ENCODE measurements around the gene GPC3. TPM values are rescaled to one million over a fixed set of nuclear protein-coding genes. Genes with fewer than 3 reads are reported as not detected.

The GPC3 gene
- total RNA-seq, 1 donor from 2014 or later = 628 TPM

DNA sequence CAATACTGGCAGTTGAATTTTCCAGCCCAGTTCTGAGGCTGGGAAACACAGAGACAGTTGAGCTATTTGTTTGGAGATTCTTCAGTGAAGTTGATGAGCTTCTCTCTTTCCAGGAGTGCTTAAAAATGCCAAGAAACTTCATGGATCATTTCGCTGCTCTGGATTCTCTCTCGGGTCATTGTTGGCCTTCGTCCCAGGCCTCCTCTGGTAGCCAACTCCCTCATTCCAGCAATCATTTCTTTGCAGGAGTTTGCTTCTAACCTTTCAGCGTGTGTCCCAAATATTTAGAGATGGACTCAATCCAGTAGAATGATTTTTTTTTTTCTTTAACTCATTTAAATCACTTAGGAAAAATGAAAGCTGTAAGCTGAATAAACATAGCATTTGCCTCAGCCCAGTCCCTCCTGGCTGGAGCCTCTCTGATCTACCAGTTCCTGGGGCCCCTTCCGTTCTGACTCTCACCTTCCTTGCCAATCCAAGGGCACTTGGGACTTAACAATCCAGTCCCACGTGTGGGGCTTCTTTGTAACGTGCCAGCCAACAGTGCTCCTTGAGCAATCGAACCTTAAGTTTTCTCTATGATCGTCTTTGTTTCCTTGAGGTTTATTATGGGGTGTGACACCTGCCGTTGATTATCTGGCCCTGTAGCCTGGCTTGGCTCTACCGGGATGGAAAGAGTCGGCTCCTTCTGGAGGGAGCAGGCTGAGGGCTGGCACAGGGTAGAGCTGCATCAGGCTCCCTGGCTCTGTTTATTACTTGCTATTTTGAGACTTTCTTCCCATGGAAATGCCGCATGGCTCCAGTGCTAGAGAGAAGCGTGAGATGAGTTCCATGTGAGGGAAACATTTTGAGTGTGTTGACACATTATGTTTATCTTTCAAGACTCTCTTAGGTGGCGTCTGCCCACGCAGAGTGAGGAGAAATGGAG lies 489.7 kb downstream of the GPC3 start:
- H3K27ac Mint-ChIP-seq = no peak overlapping the region
- TF ChIP-seq, protein P1, sequence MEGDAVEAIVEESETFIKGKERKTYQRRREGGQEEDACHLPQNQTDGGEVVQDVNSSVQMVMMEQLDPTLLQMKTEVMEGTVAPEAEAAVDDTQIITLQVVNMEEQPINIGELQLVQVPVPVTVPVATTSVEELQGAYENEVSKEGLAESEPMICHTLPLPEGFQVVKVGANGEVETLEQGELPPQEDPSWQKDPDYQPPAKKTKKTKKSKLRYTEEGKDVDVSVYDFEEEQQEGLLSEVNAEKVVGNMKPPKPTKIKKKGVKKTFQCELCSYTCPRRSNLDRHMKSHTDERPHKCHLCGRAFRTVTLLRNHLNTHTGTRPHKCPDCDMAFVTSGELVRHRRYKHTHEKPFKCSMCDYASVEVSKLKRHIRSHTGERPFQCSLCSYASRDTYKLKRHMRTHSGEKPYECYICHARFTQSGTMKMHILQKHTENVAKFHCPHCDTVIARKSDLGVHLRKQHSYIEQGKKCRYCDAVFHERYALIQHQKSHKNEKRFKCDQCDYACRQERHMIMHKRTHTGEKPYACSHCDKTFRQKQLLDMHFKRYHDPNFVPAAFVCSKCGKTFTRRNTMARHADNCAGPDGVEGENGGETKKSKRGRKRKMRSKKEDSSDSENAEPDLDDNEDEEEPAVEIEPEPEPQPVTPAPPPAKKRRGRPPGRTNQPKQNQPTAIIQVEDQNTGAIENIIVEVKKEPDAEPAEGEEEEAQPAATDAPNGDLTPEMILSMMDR (conservative IDR thresholded peaks at IDR 0.05) = no peak
- DNase-seq (ENCODE audit: extremely low spot score, unreplicated experiment) = no peak
- peaks cover 5% of the 10 kb centered on the region for H3K27me3 Mint-ChIP-seq
- no peaks in the 10 kb centered on the region for H3K9me3 Mint-ChIP-seq
- no peaks in the 10 kb centered on the region for H3K36me3 Mint-ChIP-seq
- H3K4me1 Mint-ChIP-seq (ENCODE audit: unreplicated experiment) = peaks cover 23% of the 10 kb centered on the region
- no peak overlapping the region for H3K4me3 Mint-ChIP-seq

DNA sequence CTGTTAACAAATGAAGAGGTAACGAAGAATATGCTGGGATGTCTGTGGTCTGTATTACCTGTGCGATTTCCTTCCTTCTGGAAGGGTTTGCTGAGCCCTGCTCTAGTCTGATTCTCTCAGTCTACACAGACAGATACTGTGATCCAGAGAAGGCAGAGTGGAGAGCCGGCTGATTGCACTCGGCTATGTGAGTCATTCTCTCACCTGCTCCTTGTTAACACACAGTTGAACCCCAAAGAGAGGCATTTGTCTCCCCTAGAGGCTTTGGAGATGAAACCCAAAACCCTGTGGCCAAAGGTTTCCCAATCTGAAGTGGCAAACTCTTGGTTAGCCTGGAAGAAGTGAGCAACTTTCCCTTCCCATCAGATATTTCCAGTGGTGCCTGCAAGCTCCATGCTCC lies 492.0 kb downstream of the GPC3 start:
- TF ChIP-seq, protein P1 (conservative IDR thresholded peaks at IDR 0.05) = no peak
- Mint-ChIP-seq H3K27me3 (peaks cover 5% of the 10 kb centered on the region), H3K36me3 (no peaks in the 10 kb centered on the region)

DNA sequence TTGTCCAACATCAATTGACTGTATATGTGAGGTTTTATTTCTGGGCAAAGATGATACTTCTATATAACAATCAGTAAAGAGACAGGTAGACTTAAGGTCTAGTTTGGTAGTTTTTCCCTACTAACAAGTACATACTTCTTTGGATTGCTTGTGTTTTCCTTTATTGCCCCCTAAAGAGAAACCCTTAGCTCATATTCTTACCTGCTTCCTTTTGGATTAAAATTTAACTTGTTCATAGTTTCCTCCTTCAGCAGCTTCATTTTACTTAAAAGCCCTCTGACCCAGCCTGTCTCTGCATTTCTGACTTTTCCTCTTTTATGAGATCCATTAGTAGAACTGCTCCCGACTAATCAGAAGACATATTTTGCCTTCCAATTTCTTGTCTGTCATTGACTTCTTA lies 494.4 kb downstream of the GPC3 start:
- DNase-seq (ENCODE audit: extremely low spot score, unreplicated experiment) = no peak
- H3K27me3 Mint-ChIP-seq = peaks cover 2% of the 10 kb centered on the region
- peaks cover 4% of the 10 kb centered on the region for H3K9me3 Mint-ChIP-seq
- peaks cover 9% of the 10 kb centered on the region for H3K4me1 Mint-ChIP-seq (ENCODE audit: unreplicated experiment)
- H3K36me3 Mint-ChIP-seq = no peaks in the 10 kb centered on the region
- H3K27ac Mint-ChIP-seq = no peak overlapping the region
- no peak overlapping the region for H3K4me3 Mint-ChIP-seq
- TF ChIP-seq, protein P1 (conservative IDR thresholded peaks at IDR 0.05) = no peak

More for the DNA sequence above, 492.0 kb downstream of the GPC3 start:
- H3K4me3 Mint-ChIP-seq = no peak overlapping the region
- peaks cover 4% of the 10 kb centered on the region for H3K9me3 Mint-ChIP-seq
- H3K27ac Mint-ChIP-seq = no peak overlapping the region
- peaks cover 23% of the 10 kb centered on the region for H3K4me1 Mint-ChIP-seq (ENCODE audit: unreplicated experiment)
- no peak for DNase-seq (ENCODE audit: extremely low spot score, unreplicated experiment)

Measured in type B pancreatic cell (in vitro differentiated cells).